Erythroblast (primary cell): ENCODE measurements around the gene CNTN4.

ENCODE experiments used
- GATA1 ChIP-seq: IDR thresholded peaks from 2 replicates; pipeline ENCODE4 v1.6.1; 2011; ENCODE audit warnings: low read depth, mild to moderate bottlenecking, control low read depth, low read length, moderate library complexity
- POLR2A ChIP-seq: IDR thresholded peaks from 2 replicates; pipeline ENCODE4 v1.6.1; 2011; ENCODE audit warnings: mild to moderate bottlenecking, low read length

GRCh38 chr3:2643606-2644005 is 544.9 kb downstream of the CNTN4 start:
- TF ChIP-seq POLR2A = no peak
- TF ChIP-seq GATA1 = no peak
